Small intestine (tissue), 7 donors: Measurements from ENCODE around the gene TBC1D16. TPM values are rescaled to one million over a fixed set of nuclear protein-coding genes. Genes with fewer than 3 reads are reported as not detected.

ENCODE experiments used
- DNase-seq, 2 donors: peaks; one replicate each; pipeline versions ENCODE4 v3.0.0 to v3.0.0-alpha.2; 2013
- FAIRE-seq: peaks from 2 replicates; lab custom pipeline; 2012; peaks lifted over from hg19 to GRCh38; lab: Jason Lieb, UNC
- H3K27ac ChIP-seq, 3 donors: one replicate each; pipeline ENCODE4 v1.5.1; 2013; ENCODE audit warnings: low read length in 2 of 3, mild to moderate bottlenecking in 2 of 3, control low read depth in 1 of 3, inconsistent platforms in 1 of 3, low read depth in 1 of 3, moderate library complexity in 1 of 3
- H3K27me3 ChIP-seq, 3 donors: one replicate each; pipeline ENCODE4 v1.6.1; 2013; ENCODE audit warnings: low read length in 3 of 3, inconsistent platforms in 1 of 3; ENCODE audit not compliant: control insufficient read depth in 3 of 3, insufficient read depth in 3 of 3
- H3K36me3 ChIP-seq, 3 donors: one replicate each; pipeline ENCODE4 v1.6.1; 2013; ENCODE audit warnings: low read length in 3 of 3, inconsistent platforms in 1 of 3, low read depth in 1 of 3, mild to moderate bottlenecking in 1 of 3, moderate library complexity in 1 of 3; ENCODE audit not compliant: control insufficient read depth in 3 of 3, insufficient read depth in 2 of 3
- H3K4me1 ChIP-seq, 3 donors: one replicate each; pipeline ENCODE4 v1.6.1; 2013; ENCODE audit warnings: low read length in 2 of 3, inconsistent platforms in 1 of 3, low read depth in 1 of 3, mild to moderate bottlenecking in 1 of 3, moderate library complexity in 1 of 3; ENCODE audit not compliant: control insufficient read depth in 3 of 3, insufficient read depth in 2 of 3
- H3K4me3 ChIP-seq, 3 donors: one replicate each; pipeline ENCODE4 v1.5.1; 2013; ENCODE audit warnings: low read length in 3 of 3, control low read depth in 1 of 3, inconsistent platforms in 1 of 3, low read depth in 1 of 3, mild to moderate bottlenecking in 1 of 3, moderate library complexity in 1 of 3
- H3K9me3 ChIP-seq, 2 donors: one replicate each; pipeline ENCODE4 v1.6.1; 2013; ENCODE audit warnings: low read depth in 1 of 2, low read length in 1 of 2; ENCODE audit not compliant: control insufficient read depth in 2 of 2, insufficient read depth in 1 of 2
- WGBS, 3 donors: extraction: QIAGEN DNeasy Blood & Tissue Kit; methylation state at CpG; one replicate each; pipeline ENCODE4 v1.1.7; 2013; 5-methylcytosine and 5-hydroxymethylcytosine counted together
- polyA plus RNA-seq, 4 donors: library from polyadenylated mRNA; stranded (reverse) in 3 of 4; unstranded in 1 of 4; fragments of 200-250 nt in 3 of 4; fragments of 120-200 nt in 1 of 4; gene quantifications; one replicate each; pipeline versions ENCODE4 v1.2.1 to v1.2.3, GENCODE V29; 2013
- donor health status: healthy with polysubstance abuse.
- donor health status: control.
- donor health status: control.
- donor health status: Bipolar disorder and iron deficiency.
- donor health status: healthy.

TBC1D16 gene
- polyA plus RNA-seq, 4 donors, result 1.6 to 30.6 (median 15.2) TPM

DNA sequence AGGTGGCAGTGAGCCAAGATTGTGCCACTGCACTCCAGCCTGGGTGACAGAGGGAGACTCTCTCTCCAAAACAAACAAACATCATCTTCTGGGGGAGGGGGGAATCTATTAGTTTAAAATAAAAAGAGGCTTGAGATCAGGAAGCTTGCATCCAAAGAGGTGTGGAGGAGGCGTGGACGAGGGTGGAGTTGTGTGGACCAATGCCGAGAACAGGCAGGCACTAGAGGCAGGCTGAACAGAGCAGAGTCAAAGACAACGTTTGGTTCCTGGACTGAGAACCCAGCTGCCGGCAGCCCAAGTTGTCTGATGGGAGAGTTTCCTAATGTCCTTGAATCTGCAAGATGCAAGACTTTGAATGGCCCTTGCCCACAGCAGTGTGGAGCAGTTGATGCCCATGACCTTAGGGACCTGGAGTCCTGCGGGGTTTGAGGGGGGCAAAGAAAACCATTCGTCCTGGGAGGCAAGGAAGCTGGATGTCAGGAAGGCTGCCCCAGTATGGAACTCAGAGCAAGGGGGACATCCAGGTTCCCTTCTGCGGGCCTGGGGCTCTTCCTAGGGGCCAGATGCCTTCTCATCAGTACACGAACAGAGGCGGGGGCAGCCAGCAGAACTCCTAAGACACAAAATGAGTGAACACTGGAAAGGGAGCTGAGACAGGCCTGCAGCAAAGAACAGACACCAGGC lies 9.2 kb downstream of the TBC1D16 start:
- WGBS, 3 donors, result 45 to 62% (median 54%) methylated on average over 10 of the region's 10 CpGs
- no peak overlapping the region for H3K27ac ChIP-seq
- H3K9me3 ChIP-seq, result no peaks in the 10 kb centered on the region
- peaks cover 1 to 48% (median 2%) of the 10 kb centered on the region in 3 donors for H3K4me1 ChIP-seq
- H3K4me3 ChIP-seq, result no peak overlapping the region
- peaks cover 0 to 32% (median 0%) of the 10 kb centered on the region in 3 donors for H3K36me3 ChIP-seq
- no peaks in the 10 kb centered on the region for H3K27me3 ChIP-seq
- peak; percentile 26 to 68 for DNase-seq
- FAIRE-seq, result no peak

DNA sequence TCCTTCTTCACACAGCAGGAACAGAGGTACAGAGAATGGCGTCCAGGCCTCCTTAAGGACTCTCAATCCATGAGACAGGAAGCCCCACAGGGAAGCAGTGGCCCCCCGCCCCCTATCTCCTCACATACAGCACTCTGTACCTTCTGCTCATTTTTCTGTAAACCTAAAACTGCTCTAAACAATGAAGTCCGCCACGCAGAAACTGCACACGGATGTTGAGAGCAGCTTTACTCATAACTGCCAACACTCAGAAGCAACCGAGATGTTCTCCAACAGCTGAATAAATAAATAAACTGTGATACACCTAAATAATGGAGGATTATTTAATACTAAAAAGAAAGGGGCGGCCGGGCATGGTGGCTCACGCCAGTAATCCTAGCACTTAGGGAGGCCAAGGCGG lies 9.9 kb downstream of the TBC1D16 start:
- H3K9me3 ChIP-seq, result no peaks in the 10 kb centered on the region
- peaks cover 1 to 43% (median 2%) of the 10 kb centered on the region in 3 donors for H3K4me1 ChIP-seq
- DNase-seq (no peak), FAIRE-seq (no peak)
- peaks cover 0 to 28% (median 0%) of the 10 kb centered on the region in 3 donors for H3K36me3 ChIP-seq
- no peaks in the 10 kb centered on the region for H3K27me3 ChIP-seq
- H3K4me3 ChIP-seq, result no peak overlapping the region
- WGBS, 3 donors, result 65 to 76% (median 73%) methylated on average over 10 of the region's 10 CpGs
- peak overlapping the region in 1 of 3 donors; percentile 44 for H3K27ac ChIP-seq

DNA sequence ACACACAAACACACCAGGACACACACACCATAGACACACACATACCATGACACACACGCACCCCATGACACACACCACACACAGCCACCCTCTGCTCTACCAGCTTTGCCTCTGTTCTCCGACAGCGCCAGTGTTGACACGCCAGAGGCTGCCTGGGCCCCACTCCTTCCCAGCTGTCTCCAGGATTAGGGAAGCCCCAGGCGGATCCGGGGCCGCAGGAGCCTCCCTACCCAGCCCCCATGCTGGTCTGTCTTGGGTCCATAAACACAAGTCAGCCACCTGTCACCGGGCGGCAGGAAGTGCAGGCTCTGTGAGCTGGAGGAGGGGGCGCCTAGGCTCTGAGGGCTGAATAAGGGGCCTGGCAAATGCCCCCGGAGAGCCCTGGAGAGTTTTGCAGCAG lies 10.5 kb downstream of the TBC1D16 start:
- no peak for FAIRE-seq
- DNase-seq, result peak; percentile 43 to 80
- peaks cover 1 to 41% (median 2%) of the 10 kb centered on the region in 3 donors for H3K4me1 ChIP-seq

DNA sequence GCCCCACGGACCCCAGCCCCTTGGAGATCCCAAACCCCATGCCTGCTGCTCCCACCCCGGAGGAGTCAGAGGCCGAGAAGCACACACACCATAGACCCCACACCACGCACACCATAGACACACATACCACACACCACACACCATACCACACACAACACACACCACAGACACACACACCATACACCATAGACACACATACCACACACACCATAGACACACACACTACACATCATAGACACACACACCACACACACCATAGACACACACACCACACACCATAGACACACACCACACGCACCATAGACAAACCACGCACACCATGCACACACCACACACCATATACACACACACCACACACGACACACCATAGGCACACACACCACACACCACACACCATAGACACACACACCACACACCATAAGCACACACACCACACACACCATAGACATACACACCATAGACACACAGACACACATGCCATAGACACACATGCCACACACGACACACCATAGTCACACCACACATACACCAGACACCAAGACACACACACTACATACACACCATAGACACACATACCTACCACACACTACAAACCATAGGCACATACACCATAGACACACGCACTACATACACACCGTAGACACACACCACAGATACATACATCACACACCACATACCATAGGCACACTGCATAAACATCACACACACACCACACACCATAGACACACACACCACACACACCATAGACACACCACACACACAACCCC lies 11.3 kb downstream of the TBC1D16 start:
- Histone ChIP-seq H3K36me3 (peaks cover 0 to 21% (median 0%) of the 10 kb centered on the region in 3 donors), H3K9me3 (no peaks in the 10 kb centered on the region), H3K4me3 (peak overlapping the region in 2 of 3 donors; percentile 31 to 34), H3K27me3 (no peaks in the 10 kb centered on the region), H3K27ac (peak overlapping the region in 2 of 3 donors; percentile 0 to 68), H3K4me1 (peaks cover 1 to 35% (median 2%) of the 10 kb centered on the region in 3 donors)
- WGBS, 3 donors, result 39 to 47% (median 42%) methylated on average over 9 to 10 of the region's 10 CpGs
- FAIRE-seq (no peak), DNase-seq (no peak)

More for the DNA sequence above, 10.5 kb downstream of the TBC1D16 start:
- 25 to 37% (median 26%) methylated on average over 9 to 11 of the region's 11 CpGs for WGBS, 3 donors
- H3K9me3 ChIP-seq, result no peaks in the 10 kb centered on the region
- no peak overlapping the region for H3K4me3 ChIP-seq
- H3K27me3 ChIP-seq, result no peaks in the 10 kb centered on the region
- peak overlapping the region in 1 of 3 donors; percentile 44 for H3K27ac ChIP-seq
- H3K36me3 ChIP-seq, result peaks cover 0 to 27% (median 0%) of the 10 kb centered on the region in 3 donors

DNA sequence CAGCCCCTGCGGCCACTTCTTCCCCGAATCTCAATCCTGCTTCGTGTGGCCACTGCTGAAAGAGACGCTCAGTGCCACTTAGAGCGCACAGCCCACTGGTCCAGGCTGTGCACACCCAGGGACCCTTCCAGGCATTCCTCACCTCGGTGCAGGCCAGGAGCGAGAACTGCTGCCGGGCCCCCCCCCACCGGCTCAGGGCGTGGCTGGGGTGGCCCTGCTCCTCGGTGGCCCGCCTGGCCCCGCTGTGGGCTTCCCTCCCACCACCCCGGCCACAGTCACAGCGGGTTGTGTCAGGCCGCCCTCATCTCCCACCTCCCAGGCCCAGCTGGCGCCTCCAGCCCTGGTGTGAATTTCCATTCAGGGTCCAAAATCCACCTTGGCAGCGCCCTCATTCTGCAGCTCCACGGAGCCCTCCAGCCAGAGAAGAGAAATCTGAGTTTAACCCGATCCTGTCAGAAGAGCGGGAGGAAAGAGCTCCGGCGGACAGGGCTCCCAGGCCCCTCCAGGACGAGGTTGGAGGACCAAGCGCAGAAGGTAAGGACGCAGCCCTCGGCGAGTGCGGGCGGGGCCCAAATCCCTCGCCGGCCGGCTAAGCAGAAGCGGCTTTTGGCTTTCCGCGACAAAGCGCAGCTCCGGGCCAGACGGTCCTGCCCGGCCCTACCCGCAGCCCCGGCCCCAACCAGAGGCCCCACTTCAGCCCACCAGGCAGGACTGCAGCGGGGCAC lies 12.0 kb downstream of the TBC1D16 start:
- H3K36me3 ChIP-seq, result peaks cover 0 to 18% (median 0%) of the 10 kb centered on the region in 3 donors
- DNase-seq, result peak; percentile 70 to 84
- H3K9me3 ChIP-seq, result no peaks in the 10 kb centered on the region
- peak overlapping the region in 2 of 3 donors; percentile 31 to 34 for H3K4me3 ChIP-seq
- H3K27me3 ChIP-seq, result no peaks in the 10 kb centered on the region
- H3K27ac ChIP-seq, result peak overlapping the region in 1 of 3 donors; percentile 68
- WGBS, 3 donors, result 16 to 56% (median 34%) methylated on average over 38 to 43 of the region's 43 CpGs
- H3K4me1 ChIP-seq, result peaks cover 1 to 35% (median 2%) of the 10 kb centered on the region in 3 donors
- FAIRE-seq, result no peak

DNA sequence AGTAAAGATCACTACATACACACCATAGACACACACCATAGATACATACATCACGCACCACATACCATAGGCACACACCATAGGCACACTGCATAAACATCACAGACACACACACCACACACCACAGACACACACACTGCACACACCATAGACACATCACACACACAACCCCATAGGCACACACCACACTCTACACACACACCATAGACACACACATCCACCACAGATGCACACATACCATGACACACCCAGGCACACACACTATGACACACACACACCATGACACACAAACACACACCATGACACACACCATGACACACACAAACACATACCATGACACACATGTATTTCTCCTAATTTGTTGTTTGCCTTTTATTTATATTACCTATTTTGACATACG lies 14.1 kb downstream of the TBC1D16 start:
- WGBS, 3 donors, result 93 to 96% (median 94%) methylated on average over 2 of the region's 2 CpGs
- no peaks in the 10 kb centered on the region for H3K9me3 ChIP-seq
- H3K4me3 ChIP-seq, result no peak overlapping the region
- H3K36me3 ChIP-seq, result peaks cover 0 to 15% (median 0%) of the 10 kb centered on the region in 3 donors
- no peak overlapping the region for H3K27ac ChIP-seq
- H3K4me1 ChIP-seq, result peaks cover 1 to 35% (median 2%) of the 10 kb centered on the region in 3 donors
- H3K27me3 ChIP-seq, result no peaks in the 10 kb centered on the region
- DNase-seq (no peak), FAIRE-seq (no peak)

DNA sequence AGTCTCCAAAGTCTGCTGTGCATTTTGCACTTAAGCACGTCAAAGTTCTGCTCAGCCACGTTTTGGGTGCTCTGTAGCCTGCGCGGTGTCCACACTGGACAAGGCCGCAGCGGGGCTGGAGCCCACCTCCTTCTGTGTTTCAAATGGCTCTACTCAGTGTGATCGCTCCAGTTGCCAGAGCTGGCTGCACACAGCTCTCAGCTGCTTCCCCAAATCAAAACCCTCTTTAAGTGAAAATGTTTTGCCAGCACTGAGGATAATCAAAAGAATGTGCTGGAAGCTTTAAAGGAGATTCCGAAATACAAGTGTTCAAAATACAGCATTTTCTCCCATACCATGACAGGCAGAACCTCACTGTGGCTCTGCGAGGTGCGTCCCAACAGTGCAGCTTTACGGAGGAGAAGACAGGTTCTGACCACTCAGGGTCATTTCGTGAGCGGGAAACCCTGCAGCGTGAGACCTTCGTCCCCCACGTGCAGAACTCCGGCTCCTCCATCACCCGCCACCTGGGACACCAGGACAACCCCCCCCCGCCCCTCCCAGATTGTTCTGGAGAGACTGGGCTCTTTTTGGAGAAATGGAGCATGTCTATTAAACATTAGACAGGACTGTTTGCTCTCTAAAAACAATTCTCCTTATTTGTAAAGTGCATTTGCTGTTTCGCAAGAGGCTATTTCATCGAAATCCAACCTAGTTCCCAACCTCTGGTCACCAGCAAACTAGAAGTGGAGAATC lies 16.6 kb downstream of the TBC1D16 start:
- peaks cover 0 to 21% (median 0%) of the 10 kb centered on the region in 3 donors for H3K4me1 ChIP-seq
- peak in 1 of 2 donors; percentile 50 for DNase-seq
- H3K27me3 ChIP-seq, result no peaks in the 10 kb centered on the region
- no peak overlapping the region for H3K4me3 ChIP-seq
- WGBS, 3 donors, result 44 to 76% (median 56%) methylated on average over 21 of the region's 21 CpGs
- no peak for FAIRE-seq
- no peaks in the 10 kb centered on the region for H3K9me3 ChIP-seq
- H3K27ac ChIP-seq, result peak overlapping the region in 1 of 3 donors; percentile 36
- H3K36me3 ChIP-seq, result peaks cover 0 to 12% (median 0%) of the 10 kb centered on the region in 3 donors
